ENCODE data around the gene OCA2. TPM values are rescaled to one million over a fixed set of nuclear protein-coding genes. Genes with fewer than 3 reads are reported as not detected.
"Not testable (repeated sequence)": the region's sequence is repeated elsewhere in the genome, so short reads cannot be mapped to it uniquely, and the experiment has no call there.

OCA2 gene
- polyA plus RNA-seq, 1 donor (not counting 4 experiments of a cell fraction or from before 2014, with no cell fraction given) = 0.05 TPM

DNA sequence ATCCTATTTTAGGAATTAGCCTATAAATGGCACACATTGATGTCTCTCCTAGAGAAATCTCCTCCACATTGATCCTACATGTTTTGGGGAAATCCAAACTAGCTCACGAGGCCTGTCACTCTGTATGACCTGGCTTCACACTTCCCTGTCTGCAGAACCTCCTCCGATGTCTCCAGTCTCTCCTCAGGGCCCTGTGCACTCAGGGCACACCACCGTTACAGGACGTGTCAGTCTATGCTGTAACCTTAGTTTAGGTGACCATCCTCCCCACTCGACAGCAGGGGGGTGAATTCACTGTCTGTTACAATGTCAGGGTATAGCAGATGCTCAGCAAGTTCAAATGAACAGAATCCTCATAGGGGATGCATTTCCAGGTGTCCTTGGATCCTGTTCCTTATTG lies 249.1 kb downstream of the OCA2 start:
- Histone ChIP-seq H3K27ac (ENCODE audit: control insufficient read depth, insufficient read depth, low read length) (no peak overlapping the region), H4K20me1 (ENCODE audit: control insufficient read depth, extremely low read depth, insufficient read depth, low read length) (no peaks in the 10 kb centered on the region), H3K9ac (ENCODE audit: control insufficient read depth, extremely low read depth, insufficient read depth, low read length) (no peak overlapping the region), H3K27me3 (ENCODE audit: control insufficient read depth, extremely low read depth, insufficient read depth, low read length) (no peaks in the 10 kb centered on the region), H2AFZ (ENCODE audit: control insufficient read depth, low read length) (no peak overlapping the region), H3K79me2 (ENCODE audit: control insufficient read depth, insufficient read depth, low read length) (no peaks in the 10 kb centered on the region), H3K36me3 (ENCODE audit: control insufficient read depth in 2 of 2, extremely low read depth in 1 of 2, insufficient read depth in 2 of 2, low read length in 2 of 2) (no peaks in the 10 kb centered on the region), H3K4me1 (ENCODE audit: control insufficient read depth, extremely low read depth, insufficient read depth, low read length) (peaks cover 3% of the 10 kb centered on the region), H3K9me1 (ENCODE audit: control insufficient read depth, extremely low read depth, insufficient read depth, low read length) (no peaks in the 10 kb centered on the region), H3K4me3 (ENCODE audit: control insufficient read depth in 2 of 3, extremely low read depth in 1 of 3, insufficient read depth in 2 of 3, low read depth in 1 of 3, low read length in 3 of 3) (no peak overlapping the region), H3K9me3 (ENCODE audit: control insufficient read depth, low read depth, low read length) (peaks cover 6% of the 10 kb centered on the region), H3K4me2 (ENCODE audit: control insufficient read depth, extremely low read depth, insufficient read depth, low read depth, low read length) (no peak overlapping the region)
- dilution Hi-C loops (cut with MboI; ENCODE audit: extremely low pct_ligation_motif_present, low sequenced_read_pairs) = no loop called here
- FAIRE-seq = no peak
- no peak for TF ChIP-seq EZH2 (IDR thresholded peaks at IDR 0.05; ENCODE audit: low read length)
- TF ChIP-seq, protein P1, sequence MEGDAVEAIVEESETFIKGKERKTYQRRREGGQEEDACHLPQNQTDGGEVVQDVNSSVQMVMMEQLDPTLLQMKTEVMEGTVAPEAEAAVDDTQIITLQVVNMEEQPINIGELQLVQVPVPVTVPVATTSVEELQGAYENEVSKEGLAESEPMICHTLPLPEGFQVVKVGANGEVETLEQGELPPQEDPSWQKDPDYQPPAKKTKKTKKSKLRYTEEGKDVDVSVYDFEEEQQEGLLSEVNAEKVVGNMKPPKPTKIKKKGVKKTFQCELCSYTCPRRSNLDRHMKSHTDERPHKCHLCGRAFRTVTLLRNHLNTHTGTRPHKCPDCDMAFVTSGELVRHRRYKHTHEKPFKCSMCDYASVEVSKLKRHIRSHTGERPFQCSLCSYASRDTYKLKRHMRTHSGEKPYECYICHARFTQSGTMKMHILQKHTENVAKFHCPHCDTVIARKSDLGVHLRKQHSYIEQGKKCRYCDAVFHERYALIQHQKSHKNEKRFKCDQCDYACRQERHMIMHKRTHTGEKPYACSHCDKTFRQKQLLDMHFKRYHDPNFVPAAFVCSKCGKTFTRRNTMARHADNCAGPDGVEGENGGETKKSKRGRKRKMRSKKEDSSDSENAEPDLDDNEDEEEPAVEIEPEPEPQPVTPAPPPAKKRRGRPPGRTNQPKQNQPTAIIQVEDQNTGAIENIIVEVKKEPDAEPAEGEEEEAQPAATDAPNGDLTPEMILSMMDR (optimal IDR thresholded peaks at IDR 0.05 in 1 of 3, IDR thresholded peaks at IDR 0.05 in 1 of 3, conservative IDR thresholded peaks at IDR 0.05 in 1 of 3; ENCODE audit: extremely low read depth in 1 of 3, insufficient read depth in 2 of 3, low read length in 3 of 3) = no peak
- DNase-seq (ENCODE audit: low read depth, low spot score) = no peak

DNA sequence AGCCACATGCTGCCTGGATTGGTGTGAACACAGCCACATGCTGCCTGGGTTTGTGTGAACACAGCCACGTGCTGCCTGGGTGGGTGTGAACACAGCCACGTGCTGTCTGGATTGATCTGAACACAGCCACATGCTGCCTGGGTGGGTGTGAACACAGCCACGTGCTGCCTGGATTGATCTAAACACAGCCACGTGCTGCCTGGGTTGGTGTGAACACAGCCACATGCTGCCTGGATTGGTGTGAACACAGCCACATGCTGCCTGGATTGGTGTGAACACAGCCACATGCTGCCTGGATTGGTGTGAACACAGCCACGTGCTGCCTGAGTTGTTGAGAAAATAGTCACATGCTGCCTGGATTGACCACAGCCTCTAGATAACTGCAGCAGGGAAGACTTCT lies 250.2 kb downstream of the OCA2 start:
- H3K4me1 ChIP-seq (ENCODE audit: control insufficient read depth, extremely low read depth, insufficient read depth, low read length) = peaks cover 13% of the 10 kb centered on the region
- H4K20me1 ChIP-seq (ENCODE audit: control insufficient read depth, extremely low read depth, insufficient read depth, low read length); H3K9me1 ChIP-seq (ENCODE audit: control insufficient read depth, extremely low read depth, insufficient read depth, low read length); H3K36me3 ChIP-seq (ENCODE audit: control insufficient read depth in 2 of 2, extremely low read depth in 1 of 2, insufficient read depth in 2 of 2, low read length in 2 of 2); H3K27me3 ChIP-seq (ENCODE audit: control insufficient read depth, extremely low read depth, insufficient read depth, low read length); H3K79me2 ChIP-seq (ENCODE audit: control insufficient read depth, insufficient read depth, low read length); dilution Hi-C loops (cut with MboI; ENCODE audit: extremely low pct_ligation_motif_present, low sequenced_read_pairs); FAIRE-seq; H3K9ac ChIP-seq (ENCODE audit: control insufficient read depth, extremely low read depth, insufficient read depth, low read length); H3K27ac ChIP-seq (ENCODE audit: control insufficient read depth, insufficient read depth, low read length); H2AFZ ChIP-seq (ENCODE audit: control insufficient read depth, low read length); H3K4me3 ChIP-seq (ENCODE audit: control insufficient read depth in 2 of 3, extremely low read depth in 1 of 3, insufficient read depth in 2 of 3, low read depth in 1 of 3, low read length in 3 of 3); H3K9me3 ChIP-seq (ENCODE audit: control insufficient read depth, low read depth, low read length); DNase-seq (ENCODE audit: low read depth, low spot score); H3K4me2 ChIP-seq (ENCODE audit: control insufficient read depth, extremely low read depth, insufficient read depth, low read depth, low read length): not testable (repeated sequence)
